ENCODE measurements around the gene PDGFRB. TPM values are rescaled to one million over a fixed set of nuclear protein-coding genes. Genes with fewer than 3 reads are reported as not detected.

Gene PDGFRB
- 8.6 and 9.4 TPM in 2 replicates for total RNA-seq (2014; rRNA removed; shearing (Covaris generic))

DNA sequence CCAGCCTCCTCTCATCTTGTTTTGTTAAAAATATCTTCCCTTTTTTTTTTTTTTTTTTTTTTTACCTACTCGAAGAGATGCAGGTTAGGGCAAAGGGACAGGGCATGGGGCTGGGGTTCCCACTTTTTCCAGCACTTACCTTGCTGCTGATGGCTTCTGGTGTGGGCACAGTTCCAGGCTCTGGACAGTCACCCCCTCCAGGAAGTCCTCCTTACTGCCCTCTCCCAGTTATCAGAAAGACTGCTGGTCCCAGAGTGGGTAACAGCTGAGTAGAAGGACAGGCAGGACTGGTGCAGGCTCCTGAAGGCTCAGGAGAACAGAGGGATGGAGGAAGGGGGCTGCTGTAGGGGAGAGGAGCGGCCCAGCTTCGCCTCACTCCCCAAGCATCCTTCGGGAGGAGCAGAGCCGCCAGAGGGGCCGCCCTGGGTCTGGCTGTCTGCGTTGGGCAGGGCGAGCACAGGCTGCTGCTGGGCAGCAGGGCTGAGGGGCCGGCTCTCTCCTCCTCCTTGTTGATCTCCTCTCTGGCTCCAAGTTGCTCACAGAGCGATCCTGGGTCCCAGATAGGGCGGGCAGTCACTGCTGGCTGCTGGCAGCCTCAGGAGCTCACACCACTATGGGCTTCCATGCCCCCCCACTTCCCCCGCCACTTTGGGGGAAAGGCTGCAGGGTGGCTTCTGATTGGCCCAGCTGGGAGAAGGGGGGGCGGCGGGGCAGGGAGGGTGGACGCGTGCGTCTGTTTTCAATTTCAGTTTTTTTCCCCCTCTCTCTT is at the start of gene PDGFRB:
Gene PDGFRB (minus strand): TSS at position 588 of the 769 bp plus-strand sequence. CDS start 18,798 bp downstream, outside the sequence.
- peak; percentile 85 for DNase-seq (ENCODE audit: low read depth)

DNA sequence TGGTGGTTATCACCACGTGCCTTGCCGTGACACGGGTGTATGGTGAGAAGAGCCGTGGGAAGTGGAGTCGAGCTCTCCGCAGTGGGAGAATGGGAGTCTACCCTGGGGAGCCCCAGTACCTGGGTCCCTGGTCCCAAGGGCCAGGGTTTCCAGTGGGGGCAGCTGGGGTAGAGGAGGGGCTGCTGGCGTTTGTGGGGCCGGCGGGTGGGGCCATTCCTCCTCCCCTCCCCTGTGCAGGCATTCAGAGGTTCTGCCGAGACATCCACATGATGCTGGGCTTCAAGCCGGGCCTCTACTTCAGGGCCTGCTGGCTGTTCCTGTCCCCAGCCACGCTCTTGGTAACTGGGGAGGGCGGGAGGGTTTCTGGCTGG is 48.9 kb upstream of the PDGFRB start:
- no peak for DNase-seq (ENCODE audit: low read depth)

DNA sequence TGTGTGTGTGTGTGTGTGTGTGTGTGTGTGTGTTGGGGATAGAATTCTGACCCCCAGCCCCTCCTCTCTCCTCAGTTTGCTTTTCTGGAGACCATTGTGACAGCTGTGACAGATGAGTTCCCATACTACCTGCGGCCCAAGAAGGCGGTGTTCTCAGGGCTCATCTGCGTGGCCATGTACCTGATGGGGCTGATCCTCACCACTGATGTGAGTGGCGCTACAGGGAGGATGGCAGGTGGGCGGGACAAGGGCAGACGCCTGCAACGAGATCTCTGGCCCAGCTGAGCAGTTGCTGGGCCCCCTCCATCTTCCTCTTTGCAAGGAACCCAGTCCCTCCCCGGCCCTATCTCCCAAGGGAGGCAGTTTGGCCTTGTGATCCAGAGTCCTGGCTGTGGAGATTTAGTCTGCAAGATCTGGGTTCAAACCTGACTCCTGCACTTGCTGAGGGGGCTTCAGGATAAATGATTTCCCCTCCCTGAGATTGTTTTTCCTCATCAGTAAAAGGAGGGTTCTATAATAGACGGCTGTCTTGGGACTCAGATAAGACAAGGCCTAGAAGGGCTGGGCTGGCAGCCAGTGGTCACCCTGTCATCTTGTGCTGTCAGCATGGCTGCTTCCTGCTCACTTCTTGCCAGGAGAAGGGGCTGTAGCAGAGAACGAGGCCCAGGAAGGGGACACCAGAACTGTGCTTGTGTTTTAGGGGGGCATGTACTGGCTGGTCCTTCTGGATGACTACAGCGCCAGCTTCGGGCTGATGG is 48.4 kb upstream of the PDGFRB start:
- no peak for DNase-seq (ENCODE audit: low read depth)

DNA sequence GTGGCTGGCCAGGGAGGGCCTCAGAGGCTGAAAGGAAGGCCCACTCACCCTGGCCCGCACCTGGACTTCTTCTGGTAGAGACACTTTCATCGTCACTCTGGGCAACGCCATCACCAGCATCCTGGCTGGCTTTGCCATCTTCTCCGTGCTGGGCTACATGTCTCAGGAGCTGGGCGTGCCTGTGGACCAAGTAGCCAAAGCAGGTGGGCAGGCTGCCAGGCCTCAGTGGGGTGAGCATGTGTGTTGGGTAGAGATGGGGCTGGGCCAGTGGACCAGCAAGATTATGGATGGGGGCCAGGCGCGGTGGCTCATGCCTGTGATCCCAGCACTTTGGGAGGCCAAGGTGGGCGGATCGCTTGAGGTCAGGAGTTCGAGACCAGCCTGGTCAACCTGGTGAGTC is 46.9 kb upstream of the PDGFRB start:
- DNase-seq (ENCODE audit: low read depth): no peak

DNA sequence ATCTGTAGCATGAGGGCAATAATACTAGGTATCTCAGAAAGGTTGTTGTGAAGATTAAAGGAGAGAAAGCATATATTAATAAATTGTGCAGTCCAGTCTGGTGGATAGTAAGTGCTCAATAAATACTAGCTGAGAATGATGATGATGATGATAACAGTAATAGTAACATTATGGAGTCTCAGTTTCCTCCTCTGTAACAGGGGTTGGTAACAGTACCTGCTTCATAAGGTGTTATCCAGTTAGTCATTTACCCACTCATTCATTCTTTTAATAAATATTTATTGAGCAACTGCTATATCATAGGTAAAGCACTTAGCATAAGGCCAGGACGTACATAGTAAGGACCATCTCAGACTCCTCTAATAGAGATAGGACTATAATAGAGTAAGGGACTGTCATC is 41.8 kb upstream of the PDGFRB start:
- no peak for DNase-seq (ENCODE audit: low read depth)

DNA sequence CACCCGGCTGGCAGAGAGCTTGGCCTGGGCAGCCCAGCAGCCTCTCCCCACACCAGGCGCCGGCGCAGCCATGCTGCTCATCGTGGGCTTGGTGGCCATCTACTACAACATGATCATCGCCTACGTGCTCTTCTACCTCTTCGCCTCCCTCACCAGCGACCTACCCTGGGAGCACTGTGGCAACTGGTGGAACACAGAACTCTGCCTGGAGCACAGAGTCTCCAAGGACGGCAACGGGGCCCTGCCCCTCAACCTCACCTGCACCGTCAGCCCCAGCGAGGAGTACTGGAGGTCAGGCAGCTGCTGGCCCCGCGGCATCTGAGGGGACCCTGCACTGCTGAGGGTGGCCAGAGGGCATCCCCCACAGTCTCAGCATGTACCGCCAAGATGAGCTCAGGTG is 41.3 kb upstream of the PDGFRB start:
- DNase-seq (ENCODE audit: low read depth): no peak

DNA sequence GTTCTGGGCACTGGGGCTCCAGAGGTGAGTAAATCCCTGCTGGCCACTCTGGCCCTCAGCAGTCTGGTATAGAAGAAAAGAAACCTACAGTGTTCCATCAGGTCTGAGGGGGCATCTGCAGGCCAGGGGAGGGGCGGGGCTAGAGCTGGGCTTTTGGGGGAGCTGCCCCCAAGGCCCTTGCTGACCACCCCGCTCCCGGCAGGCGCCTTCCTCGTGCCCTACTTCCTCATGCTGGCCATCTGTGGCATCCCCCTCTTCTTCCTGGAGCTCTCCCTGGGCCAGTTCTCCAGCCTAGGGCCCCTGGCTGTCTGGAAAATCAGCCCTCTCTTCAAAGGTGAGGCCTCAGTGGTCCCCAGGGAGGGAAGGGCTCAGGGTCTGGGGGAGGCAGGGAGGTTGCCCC is 40.9 kb upstream of the PDGFRB start:
- DNase-seq (ENCODE audit: low read depth): no peak

DNA sequence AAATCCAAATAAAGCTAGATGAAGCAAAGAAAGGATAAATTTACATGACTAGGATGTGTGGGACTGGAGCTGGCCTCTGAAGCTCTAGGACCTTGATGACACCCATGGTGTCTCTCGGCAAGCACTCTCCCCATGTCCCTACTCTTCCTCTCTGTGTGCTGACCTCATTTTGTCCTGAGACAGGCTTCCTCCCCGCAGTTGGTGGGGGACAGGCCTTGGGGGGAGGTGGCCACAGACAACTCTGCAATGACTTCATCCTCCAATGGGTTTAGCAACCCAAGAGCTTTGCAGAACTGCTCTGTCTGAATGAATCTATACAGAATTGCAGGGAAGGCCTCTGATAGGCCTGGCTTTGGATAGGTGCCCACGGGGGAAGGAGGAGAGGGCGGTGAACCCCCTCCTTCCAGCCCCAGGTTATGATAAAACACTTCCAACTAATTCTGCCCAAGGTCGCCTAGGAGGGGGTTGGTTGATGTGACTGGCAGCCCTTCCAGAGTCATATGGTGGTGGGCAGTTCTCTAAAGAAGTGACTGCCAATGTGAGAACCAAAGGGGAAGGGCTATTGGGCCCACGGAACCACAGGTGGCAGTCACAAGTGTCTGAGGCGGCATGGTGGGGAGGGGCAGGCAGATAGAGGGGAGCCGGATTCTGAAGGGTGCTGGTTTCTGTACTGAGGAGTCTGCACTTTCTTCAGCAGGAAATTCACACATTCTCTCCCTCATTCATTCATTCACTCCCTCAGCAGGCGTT is 40.3 kb upstream of the PDGFRB start:
- no peak for DNase-seq (ENCODE audit: low read depth)

DNA sequence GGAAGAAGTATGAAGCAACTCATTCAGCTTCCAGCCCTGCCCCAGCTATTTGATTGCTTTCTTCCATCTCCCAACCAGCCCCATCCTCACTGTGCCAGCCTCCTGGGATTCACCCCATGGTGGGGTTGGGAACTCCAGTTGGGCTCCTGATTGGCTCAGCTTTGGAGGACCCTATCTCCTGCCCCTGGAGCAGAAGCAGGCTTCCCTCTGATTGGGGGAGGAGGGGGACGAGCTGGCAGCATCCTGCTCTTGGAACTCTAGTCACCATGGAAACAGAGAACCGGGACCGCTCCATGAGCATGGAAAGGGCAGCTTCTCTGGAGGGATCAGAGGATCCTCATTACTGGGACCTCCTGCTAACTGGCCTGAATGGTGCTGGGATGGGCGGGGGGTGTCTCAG is 36.8 kb upstream of the PDGFRB start:
- DNase-seq (ENCODE audit: low read depth): no peak

DNA sequence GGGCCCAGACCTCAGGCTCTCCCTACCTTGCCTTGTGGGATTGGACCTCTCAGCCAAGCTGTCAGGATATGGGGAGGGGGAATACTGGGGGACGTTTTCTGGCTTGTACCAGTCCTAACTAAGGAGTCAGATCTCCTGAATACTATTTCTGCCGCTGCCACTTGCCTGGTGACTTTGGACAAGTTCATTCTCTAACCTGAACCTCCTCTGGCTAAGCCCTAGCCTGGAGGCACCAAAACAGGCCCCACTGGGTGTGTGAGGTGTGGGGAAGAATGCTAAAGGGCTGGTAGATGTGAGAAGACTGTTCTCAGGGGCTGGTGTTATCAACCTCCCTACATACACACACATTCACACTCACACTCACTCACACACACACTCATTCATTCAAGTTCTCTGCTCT is 35.3 kb upstream of the PDGFRB start:
- no peak for DNase-seq (ENCODE audit: low read depth)

DNA sequence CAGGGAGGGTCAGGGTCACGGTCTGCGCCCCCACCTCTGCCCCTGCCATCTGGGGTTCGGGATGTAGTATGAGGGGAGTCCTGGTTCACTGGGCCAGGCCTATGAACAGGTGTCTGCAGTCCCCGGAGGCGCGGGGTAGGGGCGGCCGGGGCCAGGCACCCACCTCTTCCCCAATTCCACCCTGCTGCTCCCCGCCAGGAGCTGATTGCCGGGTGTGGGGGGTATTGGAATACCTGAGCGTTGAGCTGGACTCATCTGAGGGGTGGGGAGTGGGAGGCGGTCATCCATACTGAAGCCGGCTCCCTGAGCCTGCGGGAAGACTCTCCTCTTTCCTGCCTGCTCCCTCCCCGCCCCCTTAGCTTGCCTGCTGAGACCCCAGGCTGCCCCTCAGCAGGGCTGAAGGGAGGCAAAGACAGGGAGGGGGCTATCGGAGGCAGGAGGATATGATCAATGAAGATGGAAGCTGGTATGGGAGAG is 34.9 kb upstream of the PDGFRB start:
- no peak for DNase-seq (ENCODE audit: low read depth)

DNA sequence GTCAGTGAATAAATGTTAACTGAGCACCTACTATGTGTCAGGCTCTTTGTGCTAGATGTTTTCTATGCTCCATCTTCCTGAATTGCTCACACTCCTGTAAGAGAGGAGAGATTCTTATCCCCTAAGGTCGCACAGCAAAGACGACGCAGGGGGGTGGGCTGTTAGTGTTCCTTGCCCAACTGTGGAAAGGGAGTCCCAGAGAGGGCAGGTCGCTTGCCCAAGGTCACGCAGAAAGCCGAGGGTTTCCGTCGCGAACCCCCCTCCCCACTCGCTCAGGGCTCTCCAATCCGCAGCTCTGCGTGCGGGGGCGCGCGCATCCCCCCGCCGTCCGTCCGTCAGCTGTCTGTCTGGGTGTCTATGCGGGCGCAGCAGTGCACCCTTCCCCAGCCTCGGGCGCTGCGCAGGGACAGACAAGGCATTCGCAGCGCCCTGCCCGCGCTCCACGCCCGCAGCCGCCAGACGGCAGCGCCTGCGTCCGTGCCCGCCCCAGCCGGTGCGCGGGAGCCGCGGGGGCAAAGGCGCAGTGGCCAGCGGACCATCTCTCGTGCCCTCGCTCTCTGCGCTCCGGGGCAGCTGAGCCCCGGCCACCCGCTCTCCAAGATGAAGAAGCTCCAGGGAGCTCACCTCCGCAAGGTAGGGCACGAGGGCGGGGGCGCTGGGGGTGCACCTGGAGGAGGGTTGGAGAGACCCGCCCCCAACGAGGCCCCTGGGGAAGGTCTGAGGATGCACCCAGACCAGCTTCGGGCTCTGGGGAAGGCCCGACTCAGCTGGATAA is 34.3 kb upstream of the PDGFRB start, which contains the start of gene SLC6A7:
Gene SLC6A7 (plus strand): TSS at position 335 of the 775 bp plus-strand sequence. CDS start 266 bp downstream, at position 601.
- DNase-seq (ENCODE audit: low read depth): no peak

DNA sequence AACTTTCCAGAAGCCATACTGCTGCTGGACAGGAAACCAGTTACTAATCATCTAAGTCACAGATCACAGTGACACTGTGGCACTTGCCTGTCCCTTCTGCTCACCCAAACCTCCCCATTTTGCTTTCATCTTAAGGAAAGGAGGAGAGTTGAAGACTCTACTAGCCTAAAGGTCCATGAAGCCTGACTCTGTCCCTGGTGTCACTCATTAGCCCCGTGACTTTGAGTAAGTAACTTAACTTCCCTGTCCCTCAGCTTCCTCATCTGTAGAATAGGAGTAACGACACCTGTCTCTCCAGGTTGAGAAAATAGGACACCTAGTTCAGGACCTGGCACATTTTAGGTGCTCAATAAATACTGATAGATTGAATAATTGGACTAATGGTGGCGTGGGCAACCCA is 33.7 kb upstream of the PDGFRB start:
- DNase-seq (ENCODE audit: low read depth): no peak

DNA sequence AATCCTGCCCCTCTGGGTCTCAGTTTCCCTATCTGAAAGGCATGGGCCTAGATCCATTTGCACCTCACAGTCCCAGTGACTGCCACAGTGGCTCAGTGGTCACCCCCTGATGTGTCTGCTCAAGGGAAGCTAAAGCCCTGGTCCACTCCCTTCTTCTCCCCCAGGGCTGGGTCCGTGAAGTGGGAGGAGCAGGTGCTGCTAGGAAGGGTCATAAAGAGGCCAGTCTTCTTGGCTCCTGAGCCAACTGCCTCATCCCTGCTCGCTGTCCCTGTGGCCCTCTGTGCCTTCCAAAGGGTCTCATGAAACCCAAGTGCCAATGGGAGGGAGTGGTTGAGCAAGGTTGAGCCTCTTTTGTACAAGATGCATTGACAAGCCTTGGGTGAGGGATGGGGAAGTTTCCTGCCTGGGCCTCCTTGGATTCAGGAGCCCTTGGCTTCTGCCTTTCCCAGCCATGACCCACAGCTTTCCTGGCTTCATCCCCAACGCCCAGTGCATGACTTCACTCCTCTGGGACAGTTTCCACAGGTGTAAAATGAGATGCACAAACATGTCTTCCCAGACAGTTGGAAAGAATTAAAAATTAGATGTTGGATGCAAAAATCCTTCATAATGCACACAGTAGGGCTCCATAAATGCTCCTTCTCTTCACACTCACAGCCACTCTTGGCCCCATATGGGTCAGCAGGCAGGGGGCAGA is 32.6 kb upstream of the PDGFRB start:
- DNase-seq (ENCODE audit: low read depth): no peak

DNA sequence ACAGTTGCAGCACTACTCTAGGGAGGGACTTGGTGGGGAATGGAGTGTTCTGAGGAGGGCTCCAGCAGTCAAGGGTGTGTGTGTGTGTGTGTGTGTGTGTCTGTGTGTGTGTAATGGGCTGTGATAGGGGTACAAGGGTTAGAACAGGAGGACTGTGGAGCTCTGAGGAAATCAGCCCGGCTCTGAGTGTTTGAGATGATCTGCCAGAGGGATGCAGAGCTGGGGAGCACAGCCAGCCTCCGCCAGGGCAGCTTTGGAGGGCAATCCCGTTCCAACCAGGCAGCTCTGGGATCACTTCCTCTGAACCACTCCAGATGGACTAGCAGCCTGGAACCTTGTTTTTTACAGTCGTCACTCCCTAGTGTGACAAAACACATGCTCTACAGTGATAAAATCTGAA is 31.3 kb upstream of the PDGFRB start:
- no peak for DNase-seq (ENCODE audit: low read depth)

DNA sequence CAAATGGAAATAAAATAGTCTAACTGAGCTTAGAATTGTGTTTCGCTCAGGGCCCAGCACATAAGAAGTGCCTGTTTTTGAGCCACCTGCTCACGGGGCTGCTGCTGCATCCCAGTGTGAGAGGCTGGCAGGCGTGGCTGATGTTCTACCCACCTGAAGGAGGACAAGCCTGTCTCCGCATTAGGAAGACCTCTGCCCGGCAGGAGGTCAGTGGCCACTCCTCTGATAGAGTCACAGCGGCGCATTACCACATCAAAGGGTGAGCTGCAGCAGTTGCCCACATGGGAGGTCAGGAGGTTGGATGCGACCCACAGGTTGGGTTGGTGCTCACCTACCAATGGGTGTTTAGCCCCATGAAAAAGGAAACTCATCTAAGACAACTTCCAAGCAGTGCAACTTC is 30.5 kb upstream of the PDGFRB start:
- no peak for DNase-seq (ENCODE audit: low read depth)

DNA sequence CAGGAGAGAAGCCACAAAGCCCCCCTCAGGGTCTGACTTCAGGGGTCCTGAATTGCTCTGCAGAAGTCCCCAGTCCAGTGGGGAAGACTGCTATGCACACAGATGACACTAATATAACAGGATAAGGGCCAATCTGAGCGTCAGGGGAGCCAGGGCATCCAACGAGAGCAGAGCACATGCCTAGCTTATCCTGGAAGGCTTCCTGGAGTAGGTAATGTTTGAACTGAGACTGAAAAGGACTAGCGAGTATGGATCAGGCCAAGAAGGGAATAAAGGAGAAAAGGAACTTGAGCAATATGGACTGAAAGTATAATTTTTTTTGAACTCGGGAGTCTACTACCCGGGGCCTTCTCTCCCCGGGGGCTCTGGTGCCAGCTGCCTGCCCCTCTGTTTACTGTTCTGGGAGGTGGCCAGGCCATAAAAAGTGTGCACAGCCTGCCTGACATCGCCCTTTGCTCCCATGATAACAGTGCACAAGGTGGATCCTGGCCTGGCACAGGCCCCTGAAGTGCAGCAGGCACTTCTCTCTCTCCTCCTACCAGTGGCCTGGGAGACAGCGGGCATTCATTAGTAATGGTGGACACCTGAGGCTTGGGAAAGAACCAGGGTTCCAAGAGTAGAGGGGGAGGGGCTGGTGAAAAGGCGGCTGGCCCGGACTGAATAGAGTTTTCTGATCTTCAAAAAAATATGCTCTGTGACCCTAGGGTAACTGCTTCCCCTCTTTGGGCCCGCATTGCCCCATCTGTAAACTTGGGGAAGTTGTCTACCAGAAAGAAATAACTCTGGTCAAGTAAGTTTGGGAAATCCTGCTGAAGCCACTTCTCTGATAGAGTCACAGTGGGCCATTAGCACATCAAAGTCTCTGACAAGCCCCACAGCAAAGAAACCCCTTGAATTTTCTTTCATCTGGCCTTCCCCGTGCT is 29.6 kb upstream of the PDGFRB start:
- no peak for DNase-seq (ENCODE audit: low read depth)

DNA sequence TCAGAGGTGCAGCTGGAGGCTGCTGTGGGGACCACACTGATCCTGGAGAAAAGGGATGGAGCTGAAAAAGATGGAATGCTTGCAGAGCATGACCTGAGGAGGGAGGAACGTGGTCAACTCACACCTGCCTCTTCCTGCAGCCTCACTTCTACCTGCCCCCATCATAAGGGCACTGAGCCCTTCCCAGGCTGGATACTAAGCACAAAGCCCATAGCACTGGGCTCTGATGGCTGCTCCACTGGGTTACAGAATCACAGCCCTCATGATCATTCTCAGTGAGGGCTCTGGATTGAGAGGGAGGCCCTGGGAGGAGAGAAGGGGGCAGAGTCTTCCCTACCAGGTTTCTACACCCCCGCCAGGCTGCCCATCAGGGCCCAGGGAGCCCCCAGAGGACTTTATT is 28.4 kb upstream of the PDGFRB start:
- DNase-seq (ENCODE audit: low read depth): no peak

DNA sequence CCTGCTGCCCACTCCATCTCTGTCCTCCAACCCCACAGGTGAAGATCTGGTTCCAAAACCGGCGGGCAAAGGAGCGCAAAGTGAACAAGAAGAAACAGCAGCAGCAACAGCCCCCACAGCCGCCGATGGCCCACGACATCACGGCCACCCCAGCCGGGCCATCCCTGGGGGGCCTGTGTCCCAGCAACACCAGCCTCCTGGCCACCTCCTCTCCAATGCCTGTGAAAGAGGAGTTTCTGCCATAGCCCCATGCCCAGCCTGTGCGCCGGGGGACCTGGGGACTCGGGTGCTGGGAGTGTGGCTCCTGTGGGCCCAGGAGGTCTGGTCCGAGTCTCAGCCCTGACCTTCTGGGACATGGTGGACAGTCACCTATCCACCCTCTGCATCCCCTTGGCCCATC is 27.8 kb upstream of the PDGFRB start:
- DNase-seq (ENCODE audit: low read depth): no peak

DNA sequence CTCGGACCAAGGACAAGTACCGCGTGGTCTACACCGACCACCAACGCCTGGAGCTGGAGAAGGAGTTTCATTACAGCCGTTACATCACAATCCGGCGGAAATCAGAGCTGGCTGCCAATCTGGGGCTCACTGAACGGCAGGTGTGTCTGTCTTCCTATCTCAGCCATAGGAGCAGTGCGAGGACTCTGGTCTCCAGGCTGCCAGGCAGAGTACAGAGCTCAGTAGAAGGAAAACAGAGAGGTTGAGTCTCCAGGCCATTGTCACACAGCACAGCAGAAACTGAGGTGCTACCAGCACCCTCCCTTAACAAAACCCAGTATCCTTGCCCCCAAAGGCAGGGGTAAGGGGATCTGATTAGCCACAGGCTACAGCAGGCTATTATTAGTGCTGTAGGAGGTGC is 27.1 kb upstream of the PDGFRB start:
- no peak for DNase-seq (ENCODE audit: low read depth)
